Astrocyte (in vitro differentiated cells and primary cell): ENCODE data around the gene TP53AIP1. TPM values are rescaled to one million over a fixed set of nuclear protein-coding genes. Genes with fewer than 3 reads are reported as not detected.

ENCODE experiments used
- DNase-seq: peaks from one replicate; pipeline ENCODE4 v3.0.0-alpha.2; 2010; ENCODE audit warnings: low read depth
- FAIRE-seq: peaks from 2 replicates; lab custom pipeline; 2011; peaks lifted over from hg19 to GRCh38; lab: Jason Lieb, UNC
- H2AFZ ChIP-seq: 2 replicates; pipeline ENCODE4 v1.6.0; 2012; ENCODE audit warnings: low read depth, low read length, inconsistent platforms
- H3K27ac ChIP-seq: 2 replicates; pipeline ENCODE4 v1.5.1; 2011; ENCODE audit warnings: low read depth, low read length, inconsistent platforms
- H3K27me3 ChIP-seq: 2 replicates; pipeline ENCODE4 v1.6.0; 2011; ENCODE audit warnings: low read length, inconsistent platforms; ENCODE audit not compliant: insufficient read depth
- H3K36me3 ChIP-seq: 2 replicates; pipeline ENCODE4 v1.5.1; 2011; ENCODE audit warnings: low read length, inconsistent platforms; ENCODE audit not compliant: insufficient read depth
- H3K4me1 ChIP-seq: 2 replicates; pipeline ENCODE4 v1.5.1; 2011; ENCODE audit warnings: low read length, inconsistent platforms; ENCODE audit not compliant: insufficient read depth
- H3K4me2 ChIP-seq: 2 replicates; pipeline ENCODE4 v1.6.0; 2012; ENCODE audit warnings: low read length, inconsistent platforms
- H3K4me3 ChIP-seq: 2 replicates; pipeline ENCODE4 v1.5.1; 2011; ENCODE audit warnings: low read depth, mild to moderate bottlenecking, low read length, inconsistent platforms; ENCODE audit not compliant: insufficient read depth
- H3K79me2 ChIP-seq: 2 replicates; pipeline ENCODE4 v1.6.0; 2012; ENCODE audit warnings: mild to moderate bottlenecking, low read length, inconsistent platforms; ENCODE audit not compliant: insufficient read depth
- H3K9ac ChIP-seq: 2 replicates; pipeline ENCODE4 v1.6.0; 2012; ENCODE audit warnings: mild to moderate bottlenecking, low read length, inconsistent platforms
- H3K9me3 ChIP-seq: 2 replicates; pipeline ENCODE4 v1.5.1; 2012; ENCODE audit warnings: low read depth, mild to moderate bottlenecking, low read length, inconsistent platforms; ENCODE audit not compliant: insufficient read depth
- H4K20me1 ChIP-seq: 2 replicates; pipeline ENCODE4 v1.6.0; 2012; ENCODE audit warnings: low read length, inconsistent platforms; ENCODE audit not compliant: insufficient read depth
- H3K27ac Mint-ChIP-seq: one replicate; pipeline ENCODE4 v1.8.0; 2021; ENCODE audit warnings: mild to moderate bottlenecking, mixed read lengths; ENCODE audit not compliant: unreplicated experiment
- H3K27me3 Mint-ChIP-seq: one replicate; pipeline ENCODE4 v1.8.0; 2021; ENCODE audit warnings: low read depth, mixed read lengths; ENCODE audit not compliant: unreplicated experiment
- H3K36me3 Mint-ChIP-seq: one replicate; pipeline ENCODE4 v1.8.0; 2021; ENCODE audit warnings: low read depth, mixed read lengths; ENCODE audit not compliant: unreplicated experiment
- H3K4me1 Mint-ChIP-seq: one replicate; pipeline ENCODE4 v1.8.0; 2021; ENCODE audit warnings: low read depth, mixed read lengths; ENCODE audit not compliant: unreplicated experiment
- H3K4me3 Mint-ChIP-seq: one replicate; pipeline ENCODE4 v1.8.0; 2021; ENCODE audit warnings: mild to moderate bottlenecking, moderate library complexity, mixed read lengths; ENCODE audit not compliant: unreplicated experiment
- H3K9me3 Mint-ChIP-seq: one replicate; pipeline ENCODE4 v1.8.0; 2021; ENCODE audit warnings: mild to moderate bottlenecking, mixed read lengths; ENCODE audit not compliant: unreplicated experiment
- CTCF ChIP-seq: IDR thresholded peaks from 2 replicates; pipeline ENCODE4 v1.5.1; 2011; ENCODE audit warnings: low read depth, mild to moderate bottlenecking, inconsistent platforms, low read length, moderate library complexity; ENCODE audit not compliant: insufficient read depth
- EZH2 ChIP-seq: IDR thresholded peaks from 2 replicates; pipeline ENCODE4 v1.6.1; 2012; ENCODE audit warnings: mild to moderate bottlenecking, low read length, inconsistent platforms; ENCODE audit not compliant: insufficient read depth
- total RNA-seq: library from RNA; stranded (reverse); gene quantifications from 2 replicates; pipeline ENCODE4 v1.2.1, GENCODE V29; 2021

The TP53AIP1 gene
- total RNA-seq, 1 donor from 2014 or later, result 0.20 TPM

- no peak overlapping the region for H3K4me3 Mint-ChIP-seq
- Histone ChIP-seq H3K9me3 (no peaks in the 10 kb centered on the region), H3K9ac (no peak overlapping the region), H3K27ac (no peak overlapping the region), H3K4me3 (no peak overlapping the region), H2AFZ (no peak overlapping the region), H3K4me2 (no peak overlapping the region), H3K79me2 (no peaks in the 10 kb centered on the region), H4K20me1 (no peaks in the 10 kb centered on the region), H3K36me3 (no peaks in the 10 kb centered on the region), H3K27me3 (peaks cover 18% of the 10 kb centered on the region), H3K4me1 (no peaks in the 10 kb centered on the region)
- peaks cover 18% of the 10 kb centered on the region for H3K4me1 Mint-ChIP-seq
- TF ChIP-seq EZH2, result no peak
- TF ChIP-seq CTCF, result no peak
- peaks cover 30% of the 10 kb centered on the region for H3K27me3 Mint-ChIP-seq
- H3K36me3 Mint-ChIP-seq, result peaks cover 2% of the 10 kb centered on the region
- H3K27ac Mint-ChIP-seq, result no peak overlapping the region
- peaks cover 2% of the 10 kb centered on the region for H3K9me3 Mint-ChIP-seq
- FAIRE-seq (no peak), DNase-seq (no peak)
Measured at GRCh38 chr11:128928400-128928799, 14.3 kb downstream of the TP53AIP1 start.

- Mint-ChIP-seq H3K36me3 (peaks cover 2% of the 10 kb centered on the region), H3K27me3 (peaks cover 30% of the 10 kb centered on the region), H3K4me1 (peaks cover 18% of the 10 kb centered on the region), H3K4me3 (no peak overlapping the region), H3K9me3 (peaks cover 4% of the 10 kb centered on the region), H3K27ac (no peak overlapping the region)
- no peaks in the 10 kb centered on the region for H3K79me2 ChIP-seq
- H3K27ac ChIP-seq, result no peak overlapping the region
- H2AFZ ChIP-seq, result no peak overlapping the region
- H3K4me2 ChIP-seq, result no peak overlapping the region
- no peak for TF ChIP-seq EZH2
- no peak for TF ChIP-seq CTCF
- no peaks in the 10 kb centered on the region for H3K36me3 ChIP-seq
- no peak for DNase-seq
- H3K9me3 ChIP-seq, result no peaks in the 10 kb centered on the region
- FAIRE-seq, result no peak
- no peaks in the 10 kb centered on the region for H3K4me1 ChIP-seq
- H3K4me3 ChIP-seq, result no peak overlapping the region
- no peaks in the 10 kb centered on the region for H4K20me1 ChIP-seq
- H3K27me3 ChIP-seq, result peaks cover 18% of the 10 kb centered on the region
- H3K9ac ChIP-seq, result no peak overlapping the region
Measured at GRCh38 chr11:128927683-128928336, 14.9 kb downstream of the TP53AIP1 start.

GRCh38 chr11:128927108-128927461, 15.6 kb downstream of the TP53AIP1 start:
- no peak overlapping the region for H3K9ac ChIP-seq
- TF ChIP-seq EZH2 (no peak), CTCF (no peak)
- no peaks in the 10 kb centered on the region for H3K4me1 ChIP-seq
- Mint-ChIP-seq H3K9me3 (peaks cover 2% of the 10 kb centered on the region), H3K36me3 (peaks cover 2% of the 10 kb centered on the region), H3K4me3 (no peak overlapping the region), H3K27me3 (peaks cover 31% of the 10 kb centered on the region), H3K27ac (no peak overlapping the region), H3K4me1 (peaks cover 18% of the 10 kb centered on the region)
- H2AFZ ChIP-seq, result no peak overlapping the region
- H3K4me3 ChIP-seq, result no peak overlapping the region
- H4K20me1 ChIP-seq, result no peaks in the 10 kb centered on the region
- H3K27me3 ChIP-seq, result peaks cover 18% of the 10 kb centered on the region
- DNase-seq (no peak), FAIRE-seq (no peak)
- H3K9me3 ChIP-seq, result no peaks in the 10 kb centered on the region
- no peak overlapping the region for H3K4me2 ChIP-seq
- H3K79me2 ChIP-seq, result no peaks in the 10 kb centered on the region
- no peak overlapping the region for H3K27ac ChIP-seq
- no peaks in the 10 kb centered on the region for H3K36me3 ChIP-seq
